ENCODE results near the gene GNG12. TPM values are rescaled to one million over a fixed set of nuclear protein-coding genes. Genes with fewer than 3 reads are reported as not detected.
A peak's percentile ranks its signal among the peaks of the same experiment; 100 is the strongest.

GNG12 gene
- total and polyA plus RNA-seq, 2 experiments from 2014 or later = 25.4 to 33.9 TPM

GRCh38 chr1:67722292-67722944 lies 110.8 kb downstream of the GNG12 start:
- H3K4me3 ChIP-seq = no peak overlapping the region
- no peak overlapping the region for H3K27ac ChIP-seq
- H3K4me1 ChIP-seq (ENCODE audit: low read depth) = peaks cover 27% of the 10 kb centered on the region
- no peaks in the 10 kb centered on the region for H3K27me3 ChIP-seq
- H3K9me3 ChIP-seq (ENCODE audit: low read depth) = no peaks in the 10 kb centered on the region
- TF ChIP-seq CTCF (IDR thresholded peaks at IDR 0.05; ENCODE audit: low read depth, low read length) = no peak
- peak in 1 of 2 donors; percentile 50 for DNase-seq (ENCODE audit: low read depth in 1 of 2, low spot score in 1 of 2)
- H3K36me3 ChIP-seq = no peaks in the 10 kb centered on the region

DNA sequence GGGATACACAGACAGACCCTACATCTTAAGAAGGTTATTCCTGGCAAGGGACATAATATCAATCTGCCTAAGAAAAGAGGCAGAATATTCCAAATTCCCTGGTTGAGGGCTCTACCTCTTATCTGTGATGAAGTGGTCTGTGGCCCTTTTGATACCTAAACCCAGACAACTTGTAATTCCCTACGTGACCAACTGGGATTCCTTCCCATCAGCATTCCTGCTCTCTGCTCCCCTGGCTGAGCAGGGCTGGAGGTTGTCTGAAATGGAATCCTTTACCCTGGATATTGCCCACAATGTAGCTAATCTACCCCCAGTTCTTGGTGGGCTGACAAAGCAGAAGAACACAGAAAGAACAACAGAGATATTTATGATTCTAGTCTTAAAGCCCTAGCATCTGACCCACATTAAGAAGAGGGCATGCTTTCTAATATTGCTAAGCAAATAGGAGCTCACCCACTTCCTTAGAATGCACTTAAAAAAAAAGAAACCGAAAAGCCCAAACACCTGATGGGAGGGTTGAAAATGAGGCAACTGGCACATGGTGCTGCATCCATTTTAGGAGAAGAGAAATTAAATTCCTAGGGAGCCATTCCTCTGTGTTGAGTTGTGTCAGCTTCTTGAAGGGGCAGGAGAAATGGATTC lies 111.5 kb downstream of the GNG12 start:
- Histone ChIP-seq H3K36me3 (no peaks in the 10 kb centered on the region), H3K4me1 (ENCODE audit: low read depth) (peaks cover 27% of the 10 kb centered on the region)

DNA sequence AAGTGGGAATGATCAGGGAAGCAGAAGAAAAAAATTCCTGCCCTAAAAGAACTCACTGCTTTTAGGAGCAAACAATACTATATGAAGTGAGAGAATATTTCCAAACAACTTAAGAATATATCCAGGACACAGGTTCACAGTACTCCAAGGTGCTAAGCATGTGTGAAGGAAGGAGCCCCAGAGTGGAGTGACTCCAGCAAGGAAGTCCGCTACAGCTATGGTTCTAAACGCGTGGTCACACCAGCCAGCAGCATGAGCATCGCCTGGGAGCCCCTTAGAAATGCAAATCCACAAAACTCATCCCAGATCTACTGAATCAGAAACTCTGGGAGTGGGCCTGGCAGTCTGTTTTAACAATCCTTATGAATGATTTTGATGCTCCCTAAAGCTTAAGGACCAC lies 112.2 kb downstream of the GNG12 start:
- H3K27ac ChIP-seq = no peak overlapping the region
- no peak for TF ChIP-seq CTCF (IDR thresholded peaks at IDR 0.05; ENCODE audit: low read depth, low read length)
- DNase-seq (ENCODE audit: low read depth in 1 of 2, low spot score in 1 of 2) = no peak

More for the DNA sequence above, 111.5 kb downstream of the GNG12 start:
- Histone ChIP-seq H3K4me3 (no peak overlapping the region), H3K9me3 (ENCODE audit: low read depth) (no peaks in the 10 kb centered on the region), H3K27me3 (no peaks in the 10 kb centered on the region), H3K27ac (no peak overlapping the region)
- no peak for DNase-seq (ENCODE audit: low read depth in 1 of 2, low spot score in 1 of 2)
- no peak for TF ChIP-seq CTCF (IDR thresholded peaks at IDR 0.05; ENCODE audit: low read depth, low read length)

GRCh38 chr1:67719329-67720196 lies 113.7 kb downstream of the GNG12 start:
- peaks cover 27% of the 10 kb centered on the region for H3K4me1 ChIP-seq (ENCODE audit: low read depth)
- no peak overlapping the region for H3K4me3 ChIP-seq
- DNase-seq (ENCODE audit: low read depth in 1 of 2, low spot score in 1 of 2) = no peak
- no peak for TF ChIP-seq CTCF (IDR thresholded peaks at IDR 0.05; ENCODE audit: low read depth, low read length)
- H3K9me3 ChIP-seq (ENCODE audit: low read depth) = no peaks in the 10 kb centered on the region
- no peak overlapping the region for H3K27ac ChIP-seq
- H3K36me3 ChIP-seq = no peaks in the 10 kb centered on the region
- H3K27me3 ChIP-seq = no peaks in the 10 kb centered on the region

More for the DNA sequence above, 112.2 kb downstream of the GNG12 start:
- Histone ChIP-seq H3K4me1 (ENCODE audit: low read depth) (peaks cover 27% of the 10 kb centered on the region), H3K9me3 (ENCODE audit: low read depth) (no peaks in the 10 kb centered on the region), H3K27me3 (no peaks in the 10 kb centered on the region), H3K36me3 (no peaks in the 10 kb centered on the region), H3K4me3 (no peak overlapping the region)

- no peaks in the 10 kb centered on the region for H3K36me3 ChIP-seq
- no peaks in the 10 kb centered on the region for H3K27me3 ChIP-seq
- H3K27ac ChIP-seq = no peak overlapping the region
- H3K4me3 ChIP-seq = no peak overlapping the region
- no peaks in the 10 kb centered on the region for H3K9me3 ChIP-seq (ENCODE audit: low read depth)
- no peak for TF ChIP-seq CTCF (IDR thresholded peaks at IDR 0.05; ENCODE audit: low read depth, low read length)
- H3K4me1 ChIP-seq (ENCODE audit: low read depth) = peaks cover 16% of the 10 kb centered on the region
- no peak for DNase-seq (ENCODE audit: low read depth in 1 of 2, low spot score in 1 of 2)
Measured at GRCh38 chr1:67717876-67718275, 115.4 kb downstream of the GNG12 start.

Data from cardiac muscle cell (in vitro differentiated cells and primary cell).